Choroid plexus epithelial cell (primary cell): ENCODE results near the gene IGF2BP2.

Source experiments
- DNase-seq: peaks from one replicate; pipeline ENCODE4 v3.0.0-alpha.2; 2010; ENCODE audit warnings: low read depth
- H3K4me3 ChIP-seq: 2 replicates; pipeline ENCODE4 v1.5.1; 2011; ENCODE audit warnings: low read depth, mild to moderate bottlenecking, control low read depth, low read length, moderate library complexity
- TF ChIP-seq, protein P1 (sequence below): conservative IDR thresholded peaks from 2 replicates; pipeline ENCODE4 v1.5.1; 2011; ENCODE audit warnings: low read depth, mild to moderate bottlenecking, control low read depth, inconsistent platforms, low read length, moderate library complexity

Gene IGF2BP2

DNA sequence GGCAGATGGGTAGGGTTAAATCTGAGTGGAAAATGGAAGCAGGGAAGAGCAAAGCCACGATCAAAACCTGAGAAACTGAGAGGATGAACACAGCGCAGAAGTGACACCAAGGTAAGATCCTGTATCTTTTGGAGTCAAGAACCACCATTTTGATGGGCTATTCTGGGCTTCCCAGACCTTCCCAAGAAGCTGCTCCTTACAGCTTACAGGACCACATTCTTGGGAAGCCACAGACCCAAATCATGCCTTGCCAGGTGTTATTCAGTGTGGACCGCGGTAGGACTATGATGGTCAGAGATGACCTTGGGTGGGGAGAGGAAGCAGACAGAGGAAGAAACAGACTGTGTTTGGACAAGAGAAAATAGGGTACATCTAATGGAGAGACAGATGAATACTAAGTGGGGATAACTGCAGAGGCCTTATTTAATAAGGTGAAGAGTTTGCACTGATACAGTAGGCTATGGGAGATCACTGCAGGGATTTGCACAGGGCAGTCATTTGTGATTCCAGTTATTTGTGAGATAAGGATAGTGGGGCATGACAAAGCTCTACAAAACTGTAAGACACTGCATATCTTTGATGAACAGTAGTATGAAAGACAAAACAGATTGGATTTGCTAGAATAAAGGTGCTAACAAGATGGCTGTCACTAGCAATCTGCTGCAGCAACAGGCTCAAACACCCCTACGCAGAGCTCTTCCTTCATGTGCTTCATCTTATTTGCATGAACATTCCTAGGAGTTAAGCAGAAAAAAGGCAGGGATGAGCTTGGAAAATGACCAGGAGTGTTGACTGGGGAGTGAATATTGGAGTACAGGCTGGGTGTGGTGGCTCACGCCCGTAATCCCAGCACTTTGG, 105.9 kb downstream of the IGF2BP2 start:
- H3K4me3 ChIP-seq = no peak overlapping the region

DNA sequence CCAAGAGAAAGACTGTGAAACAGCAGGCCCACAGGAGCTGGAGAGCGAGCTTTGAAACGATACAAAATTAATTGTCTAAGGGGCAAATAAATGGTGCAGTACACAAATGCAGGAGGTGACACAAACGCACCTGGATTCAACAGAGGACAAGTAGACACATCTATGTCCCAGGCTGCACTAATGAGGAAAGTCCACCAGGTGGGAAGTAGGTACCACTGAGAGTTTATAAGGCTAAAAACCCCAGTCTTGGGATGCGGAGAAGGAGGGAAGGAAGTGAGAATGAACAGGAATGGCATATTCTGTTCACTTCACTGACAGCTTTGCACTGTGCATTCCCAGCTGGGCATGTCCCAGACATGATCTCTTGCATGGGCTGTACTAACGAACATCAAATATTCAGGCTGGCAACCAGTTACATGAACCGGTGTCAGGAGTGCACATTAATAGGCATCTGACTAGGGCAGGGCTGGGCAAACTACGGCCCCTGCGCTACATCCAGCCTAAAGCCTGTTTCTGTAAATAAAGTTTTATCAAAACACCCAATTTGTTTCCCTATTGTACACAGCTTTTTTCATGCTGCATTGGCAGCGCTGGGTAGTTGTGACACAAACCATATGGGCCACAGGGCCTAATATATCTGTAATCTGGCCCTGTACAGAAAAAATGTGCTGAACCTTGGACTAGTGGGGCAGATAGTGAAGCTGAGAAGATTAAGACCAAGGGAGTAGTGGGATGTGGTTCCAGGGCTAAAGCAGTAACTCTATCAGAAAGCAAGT, 107.0 kb downstream of the IGF2BP2 start:
- DNase-seq = no peak
- no peak overlapping the region for H3K4me3 ChIP-seq
- TF ChIP-seq, protein P1, sequence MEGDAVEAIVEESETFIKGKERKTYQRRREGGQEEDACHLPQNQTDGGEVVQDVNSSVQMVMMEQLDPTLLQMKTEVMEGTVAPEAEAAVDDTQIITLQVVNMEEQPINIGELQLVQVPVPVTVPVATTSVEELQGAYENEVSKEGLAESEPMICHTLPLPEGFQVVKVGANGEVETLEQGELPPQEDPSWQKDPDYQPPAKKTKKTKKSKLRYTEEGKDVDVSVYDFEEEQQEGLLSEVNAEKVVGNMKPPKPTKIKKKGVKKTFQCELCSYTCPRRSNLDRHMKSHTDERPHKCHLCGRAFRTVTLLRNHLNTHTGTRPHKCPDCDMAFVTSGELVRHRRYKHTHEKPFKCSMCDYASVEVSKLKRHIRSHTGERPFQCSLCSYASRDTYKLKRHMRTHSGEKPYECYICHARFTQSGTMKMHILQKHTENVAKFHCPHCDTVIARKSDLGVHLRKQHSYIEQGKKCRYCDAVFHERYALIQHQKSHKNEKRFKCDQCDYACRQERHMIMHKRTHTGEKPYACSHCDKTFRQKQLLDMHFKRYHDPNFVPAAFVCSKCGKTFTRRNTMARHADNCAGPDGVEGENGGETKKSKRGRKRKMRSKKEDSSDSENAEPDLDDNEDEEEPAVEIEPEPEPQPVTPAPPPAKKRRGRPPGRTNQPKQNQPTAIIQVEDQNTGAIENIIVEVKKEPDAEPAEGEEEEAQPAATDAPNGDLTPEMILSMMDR = no peak

More for the DNA sequence above, 105.9 kb downstream of the IGF2BP2 start:
- TF ChIP-seq, protein P1 = no peak
- no peak for DNase-seq

DNA sequence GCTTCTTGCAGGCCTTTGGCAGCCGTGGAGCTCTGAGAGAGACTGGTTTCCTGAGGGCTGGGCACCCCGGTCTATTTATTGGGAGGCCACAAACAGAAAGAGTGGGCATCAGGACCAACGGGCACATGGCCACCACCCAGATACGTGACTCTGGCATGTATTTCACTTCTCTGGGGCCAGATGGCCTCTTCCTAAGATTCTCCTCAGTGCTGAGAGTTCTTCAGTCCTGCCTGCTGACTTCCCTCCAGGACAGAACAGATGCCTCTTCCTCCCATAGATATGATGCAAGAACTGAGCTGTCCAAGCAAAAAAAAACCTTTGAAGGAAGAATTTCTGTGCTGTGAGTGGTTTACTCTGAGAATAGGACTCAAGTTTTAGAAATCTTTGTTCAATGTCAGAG, 107.7 kb downstream of the IGF2BP2 start:
- H3K4me3 ChIP-seq = no peak overlapping the region
- peak; percentile 92 for DNase-seq
- TF ChIP-seq, protein P1 = no peak

DNA sequence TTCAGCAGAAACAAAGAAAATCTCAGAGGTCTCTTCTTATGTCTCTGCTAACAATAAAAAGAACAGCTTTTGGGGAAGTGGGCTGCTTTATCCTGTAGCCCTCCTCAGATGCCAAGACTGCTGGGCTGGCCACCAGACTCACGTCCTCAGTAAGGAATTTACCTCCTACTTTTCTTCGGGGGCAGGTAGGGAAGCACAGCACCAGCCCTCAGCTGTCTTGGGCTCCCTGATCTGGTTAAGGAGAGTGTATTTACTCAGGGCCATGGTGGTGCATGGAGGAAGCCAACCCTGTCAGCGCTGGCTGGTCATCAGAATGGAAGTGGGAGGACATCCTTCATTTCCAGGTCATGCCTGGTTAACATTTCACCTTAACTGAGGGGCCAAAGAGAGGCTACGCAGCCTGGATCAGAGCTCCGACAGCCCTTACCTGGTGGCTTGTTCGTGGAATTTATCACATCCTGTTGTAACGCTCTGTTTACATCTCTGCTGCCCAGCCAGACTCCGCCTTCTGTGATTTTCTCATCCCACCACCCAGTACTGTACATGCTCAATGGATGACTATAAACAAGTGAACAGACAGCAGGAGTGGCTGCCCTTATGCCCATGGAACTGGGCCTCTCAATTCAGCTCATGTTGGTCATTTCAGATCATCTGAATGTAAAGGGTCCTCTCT, 108.3 kb downstream of the IGF2BP2 start:
- TF ChIP-seq, protein P1 = no peak
- no peak overlapping the region for H3K4me3 ChIP-seq
- peak; percentile 62 for DNase-seq

DNA sequence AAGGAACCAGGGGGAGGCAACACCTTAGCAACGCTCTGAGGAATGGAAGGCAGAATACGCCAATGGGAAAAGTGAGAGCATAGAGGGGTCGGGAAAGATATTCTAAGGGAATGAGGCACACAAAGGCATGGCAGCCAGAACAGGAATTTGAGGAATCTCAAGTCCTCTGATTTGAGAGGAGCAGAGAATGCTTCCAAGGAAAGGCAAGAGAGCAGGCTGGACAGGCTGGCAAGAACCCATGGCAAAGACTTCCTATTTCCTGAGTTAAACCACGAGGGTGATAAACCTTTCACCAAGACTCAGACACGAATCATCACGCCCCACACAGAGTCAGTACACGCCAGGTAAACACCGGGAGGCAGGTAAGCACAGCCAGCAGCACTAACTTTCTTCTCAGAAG, 109.8 kb downstream of the IGF2BP2 start:
- no peak for DNase-seq
- TF ChIP-seq, protein P1 = no peak
- H3K4me3 ChIP-seq = no peak overlapping the region

DNA sequence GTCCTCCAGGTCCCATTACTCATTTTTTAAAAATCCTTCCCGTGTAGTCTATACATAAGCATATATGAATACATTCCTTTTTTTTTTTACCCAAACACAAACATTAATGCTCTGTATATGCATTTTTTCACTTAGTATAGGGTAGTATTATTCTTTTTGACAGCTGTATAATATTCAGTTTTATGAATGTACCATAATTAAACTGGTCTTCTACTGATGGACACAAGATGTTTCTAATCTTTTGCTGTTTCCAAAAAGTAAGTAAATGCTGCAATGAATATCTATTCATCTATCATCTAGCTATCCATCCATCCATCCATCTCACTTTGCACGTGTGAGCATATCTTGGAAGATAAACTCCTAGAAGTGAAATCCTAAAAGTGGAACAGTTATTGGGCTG, 110.8 kb downstream of the IGF2BP2 start:
- H3K4me3 ChIP-seq = no peak overlapping the region
- TF ChIP-seq, protein P1 = no peak
- no peak for DNase-seq
